Stomach (tissue), 4 donors: ENCODE measurements around the gene PTPRK.

Experiments used
- CTCF ChIP-seq, 7 experiments: fragments of 450-650 bp in 4 of 7; fragments of 200-600 bp in 3 of 7; sonication (generic) in 3 of 7; IDR thresholded peaks; one replicate each; pipeline ENCODE4 v1.5.1; 2016 to 2019; ENCODE audit warnings: antibody characterized with exemption in 7 of 7, control low read depth in 2 of 7, mild to moderate bottlenecking in 1 of 7
- POLR2AphosphoS5 ChIP-seq, 3 donors: sonication (generic); formaldehyde crosslinking; IDR thresholded peaks; one replicate each; pipeline ENCODE4 v1.6.1; 2016; ENCODE audit warnings: antibody characterized with exemption in 3 of 3

- TF ChIP-seq CTCF (IDR thresholded peaks at IDR 0.05) (no peak), POLR2AphosphoS5 (IDR thresholded peaks at IDR 0.05) (no peak)
Observed at GRCh38 chr6:128558924-128559323, 38.5 kb upstream of the PTPRK start.
